Stomach (tissue), 9 donors: Measurements from ENCODE around the gene RAB9A. TPM values are rescaled to one million over a fixed set of nuclear protein-coding genes. Genes with fewer than 3 reads are reported as not detected.

ENCODE experiments used
- DNase-seq, 2 donors: peaks; one replicate each; pipeline versions ENCODE4 v3.0.0 to v3.0.0-alpha.2; 2013 to 2019
- H3K27ac ChIP-seq, 5 donors: fragments of 200-600 bp in 4 of 5; sonication (generic) in 4 of 5; one replicate each; pipeline ENCODE4 v1.5.1; 2013 to 2019; ENCODE audit warnings: mild to moderate bottlenecking in 1 of 5, moderate library complexity in 1 of 5
- H3K27me3 ChIP-seq, 3 donors: fragments of 200-600 bp; sonication (generic); one replicate each; pipeline ENCODE4 v1.5.1; 2017 to 2019; ENCODE audit warnings: mixed run types in 1 of 3
- H3K36me3 ChIP-seq, 4 donors: fragments of 200-600 bp; sonication (generic); 1 replicate in 3 of 4; 2 replicates in 1 of 4; pipeline ENCODE4 v1.5.1; 2016 to 2019
- H3K4me1 ChIP-seq, 4 donors: fragments of 200-600 bp; sonication (generic); one replicate each; pipeline ENCODE4 v1.5.1; 2016 to 2019
- H3K4me3 ChIP-seq, 4 donors: fragments of 200-600 bp; sonication (generic) in 3 of 4; one replicate each; pipeline ENCODE4 v1.5.1; 2016 to 2019; ENCODE audit warnings: mild to moderate bottlenecking in 1 of 4
- H3K9me3 ChIP-seq, 4 donors: fragments of 200-600 bp; sonication (generic); one replicate each; pipeline ENCODE4 v1.5.1; 2016 to 2019
- EP300 ChIP-seq: sonication (generic); formaldehyde crosslinking; IDR thresholded peaks from one replicate; pipeline ENCODE4 v1.6.1; 2017; ENCODE audit warnings: antibody characterized with exemption
- POLR2A ChIP-seq, 4 donors: fragments of 450-650 bp; IDR thresholded peaks; one replicate each; pipeline ENCODE4 v1.6.1; 2016; ENCODE audit warnings: antibody characterized with exemption in 4 of 4, control low read depth in 2 of 4, mild to moderate bottlenecking in 1 of 4, moderate library complexity in 1 of 4
- POLR2AphosphoS5 ChIP-seq, 3 donors: sonication (generic); formaldehyde crosslinking; IDR thresholded peaks; one replicate each; pipeline ENCODE4 v1.6.1; 2016; ENCODE audit warnings: antibody characterized with exemption in 3 of 3
- WGBS, 5 donors: extraction: QIAGEN DNeasy Blood & Tissue Kit in 3 of 5; methylation state at CpG; one replicate each; pipeline versions ENCODE4 v1.1.5 to v1.1.7; 2013 to 2018; 5-methylcytosine and 5-hydroxymethylcytosine counted together
- intact Hi-C: fragments of 100-400 bp; cut with DNase I; formaldehyde crosslinking; loops from one replicate; pipeline ENCODE4 v1.15.1; 2023; ENCODE audit warnings: low total_unique reads
- polyA plus RNA-seq, 3 donors: library from polyadenylated mRNA; stranded (reverse); fragments of 200-250 nt; gene quantifications; one replicate each; pipeline ENCODE4 v1.2.3, GENCODE V29; 2013
- total RNA-seq, 5 donors: library from RNA; depleted of rRNA; stranded (reverse); fragments of >200 nt; gene quantifications; one replicate each; pipeline versions ENCODE4 v1.1.0 to v1.2.3, GENCODE V29; 2014 to 2016
- TF ChIP-seq, protein P1 (sequence below), 7 experiments: fragments of 450-650 bp in 4 of 7; fragments of 200-600 bp in 3 of 7; sonication (generic) in 3 of 7; IDR thresholded peaks; one replicate each; pipeline ENCODE4 v1.5.1; 2016 to 2019; ENCODE audit warnings: antibody characterized with exemption in 7 of 7, control low read depth in 2 of 7, mild to moderate bottlenecking in 1 of 7
- donor health status: healthy with polysubstance abuse.
- donor health status: Bipolar disorder and iron deficiency.
- donor health status: healthy.

RAB9A gene
- total and polyA plus RNA-seq, 8 donors: 2.6 to 55.1 (median 12.9) TPM

DNA sequence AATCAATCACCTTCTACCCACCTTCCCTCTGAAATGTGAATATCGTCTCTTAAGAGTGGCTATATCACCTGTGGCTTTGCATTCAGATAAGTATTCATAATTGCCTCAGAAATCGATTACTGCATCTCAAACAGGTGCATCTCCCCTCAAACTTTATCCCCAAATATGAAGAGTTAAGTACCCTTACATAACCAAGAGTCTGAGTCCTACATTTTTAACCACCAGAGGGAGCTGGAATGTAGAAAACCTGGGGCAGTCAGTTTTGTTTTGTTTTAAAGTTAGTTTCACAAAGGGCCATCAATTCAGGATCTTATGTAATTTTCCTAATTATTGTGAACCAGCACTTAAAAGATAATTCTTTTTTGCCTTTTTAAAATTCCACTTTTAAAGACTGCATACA lies 30.3 kb upstream of the RAB9A start:
- peaks cover 0 to 19% (median 5%) of the 10 kb centered on the region in 4 donors for H3K4me1 ChIP-seq
- TF ChIP-seq EP300 (no peak), POLR2A (IDR thresholded peaks at IDR 0.05) (no peak), POLR2AphosphoS5 (IDR thresholded peaks at IDR 0.05) (peak in 1 of 3 donors; percentile 10)
- TF ChIP-seq, protein P1, sequence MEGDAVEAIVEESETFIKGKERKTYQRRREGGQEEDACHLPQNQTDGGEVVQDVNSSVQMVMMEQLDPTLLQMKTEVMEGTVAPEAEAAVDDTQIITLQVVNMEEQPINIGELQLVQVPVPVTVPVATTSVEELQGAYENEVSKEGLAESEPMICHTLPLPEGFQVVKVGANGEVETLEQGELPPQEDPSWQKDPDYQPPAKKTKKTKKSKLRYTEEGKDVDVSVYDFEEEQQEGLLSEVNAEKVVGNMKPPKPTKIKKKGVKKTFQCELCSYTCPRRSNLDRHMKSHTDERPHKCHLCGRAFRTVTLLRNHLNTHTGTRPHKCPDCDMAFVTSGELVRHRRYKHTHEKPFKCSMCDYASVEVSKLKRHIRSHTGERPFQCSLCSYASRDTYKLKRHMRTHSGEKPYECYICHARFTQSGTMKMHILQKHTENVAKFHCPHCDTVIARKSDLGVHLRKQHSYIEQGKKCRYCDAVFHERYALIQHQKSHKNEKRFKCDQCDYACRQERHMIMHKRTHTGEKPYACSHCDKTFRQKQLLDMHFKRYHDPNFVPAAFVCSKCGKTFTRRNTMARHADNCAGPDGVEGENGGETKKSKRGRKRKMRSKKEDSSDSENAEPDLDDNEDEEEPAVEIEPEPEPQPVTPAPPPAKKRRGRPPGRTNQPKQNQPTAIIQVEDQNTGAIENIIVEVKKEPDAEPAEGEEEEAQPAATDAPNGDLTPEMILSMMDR (IDR thresholded peaks at IDR 0.05): peak in 4 of 7 experiments; percentile 48 to 73 (median 62)
- peak in 1 of 2 donors; percentile 75 for DNase-seq
- no peak overlapping the region for H3K4me3 ChIP-seq
- peak overlapping the region in 3 of 5 donors; percentile 21 to 34 (median 31) for H3K27ac ChIP-seq
- 6 to 9% (median 7%) methylated on average over 2 of the region's 2 CpGs for WGBS, 5 donors
- H3K9me3 ChIP-seq: no peaks in the 10 kb centered on the region
- peaks cover 0 to 17% (median 8%) of the 10 kb centered on the region in 4 donors for H3K36me3 ChIP-seq
- intact Hi-C loops: no loop called here
- no peaks in the 10 kb centered on the region for H3K27me3 ChIP-seq

GRCh38 chrX:13659063-13659462 lies 29.9 kb upstream of the RAB9A start:
- WGBS, 5 donors: 42 to 52% (median 43%) methylated on average over 6 of the region's 6 CpGs
- H3K27ac ChIP-seq: peak overlapping the region in 3 of 5 donors; percentile 21 to 34 (median 31)
- TF ChIP-seq POLR2A (IDR thresholded peaks at IDR 0.05) (no peak), EP300 (no peak), POLR2AphosphoS5 (IDR thresholded peaks at IDR 0.05) (no peak)
- TF ChIP-seq, protein P1 (IDR thresholded peaks at IDR 0.05): no peak
- H3K27me3 ChIP-seq: no peaks in the 10 kb centered on the region
- H3K4me3 ChIP-seq: no peak overlapping the region
- no peak for DNase-seq
- intact Hi-C loops: no loop called here
- peaks cover 0 to 14% (median under 1%) of the 10 kb centered on the region in 4 donors for H3K4me1 ChIP-seq
- H3K9me3 ChIP-seq: no peaks in the 10 kb centered on the region
- peaks cover 0 to 18% (median 8%) of the 10 kb centered on the region in 4 donors for H3K36me3 ChIP-seq

DNA sequence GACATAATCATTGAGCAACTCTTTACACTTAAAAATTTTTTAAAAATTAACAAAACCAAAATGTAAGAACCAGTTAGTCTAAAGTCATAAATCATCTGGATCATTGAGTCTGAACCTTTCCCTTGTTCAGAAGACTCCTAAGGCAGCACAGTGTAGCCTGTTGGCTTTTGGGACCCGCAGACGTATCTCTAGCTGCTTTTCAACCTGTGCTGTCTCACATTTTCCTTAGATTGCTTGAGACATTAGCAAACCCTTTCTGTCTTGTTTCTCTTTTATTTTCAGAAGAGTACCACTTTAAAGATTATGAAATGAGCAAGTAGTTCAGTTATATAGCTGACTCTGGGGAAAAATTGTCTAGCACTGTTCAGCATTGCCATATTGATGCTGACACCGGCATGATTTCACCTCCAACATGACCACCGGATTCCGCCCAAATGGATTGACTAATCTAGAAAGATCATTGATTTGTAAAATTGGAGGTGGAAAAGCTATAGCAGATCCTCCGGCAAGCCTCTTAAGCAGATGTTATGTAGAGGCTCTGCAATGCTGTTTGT lies 27.1 kb upstream of the RAB9A start:
- H3K27me3 ChIP-seq: no peaks in the 10 kb centered on the region
- H3K4me1 ChIP-seq: peaks cover 0 to 13% (median 0%) of the 10 kb centered on the region in 4 donors
- no peak for DNase-seq
- no peaks in the 10 kb centered on the region for H3K9me3 ChIP-seq
- intact Hi-C loops: no loop called here
- no peak for TF ChIP-seq EP300
- TF ChIP-seq, protein P1 (IDR thresholded peaks at IDR 0.05): no peak
- TF ChIP-seq POLR2AphosphoS5 (IDR thresholded peaks at IDR 0.05): no peak
- TF ChIP-seq POLR2A (IDR thresholded peaks at IDR 0.05): no peak
- peak overlapping the region in 3 of 5 donors; percentile 46 to 68 (median 53) for H3K27ac ChIP-seq
- H3K4me3 ChIP-seq: peak overlapping the region in 2 of 4 donors; percentile 9 to 15
- peaks cover 0 to 13% (median 6%) of the 10 kb centered on the region in 4 donors for H3K36me3 ChIP-seq
- 56 to 84% (median 75%) methylated on average over 6 of the region's 6 CpGs for WGBS, 5 donors

GRCh38 chrX:13662355-13662791 lies 26.6 kb upstream of the RAB9A start:
- DNase-seq: peak in 1 of 2 donors; percentile 41
- H3K9me3 ChIP-seq: no peaks in the 10 kb centered on the region
- TF ChIP-seq POLR2A (IDR thresholded peaks at IDR 0.05) (no peak), EP300 (no peak)
- TF ChIP-seq, protein P1 (IDR thresholded peaks at IDR 0.05): no peak
- peak overlapping the region in 3 of 5 donors; percentile 46 to 68 (median 53) for H3K27ac ChIP-seq
- no peaks in the 10 kb centered on the region for H3K27me3 ChIP-seq
- WGBS, 5 donors: 60 to 80% (median 77%) methylated on average over 6 of the region's 6 CpGs
- H3K4me1 ChIP-seq: peaks cover 0 to 17% (median 2%) of the 10 kb centered on the region in 4 donors
- H3K36me3 ChIP-seq: peaks cover 0 to 13% (median 6%) of the 10 kb centered on the region in 4 donors
- H3K4me3 ChIP-seq: peak overlapping the region in 2 of 4 donors; percentile 9 to 15
- intact Hi-C loops: no loop called here
